ENCODE data around the gene COL2A1.

COL2A1 gene

DNA sequence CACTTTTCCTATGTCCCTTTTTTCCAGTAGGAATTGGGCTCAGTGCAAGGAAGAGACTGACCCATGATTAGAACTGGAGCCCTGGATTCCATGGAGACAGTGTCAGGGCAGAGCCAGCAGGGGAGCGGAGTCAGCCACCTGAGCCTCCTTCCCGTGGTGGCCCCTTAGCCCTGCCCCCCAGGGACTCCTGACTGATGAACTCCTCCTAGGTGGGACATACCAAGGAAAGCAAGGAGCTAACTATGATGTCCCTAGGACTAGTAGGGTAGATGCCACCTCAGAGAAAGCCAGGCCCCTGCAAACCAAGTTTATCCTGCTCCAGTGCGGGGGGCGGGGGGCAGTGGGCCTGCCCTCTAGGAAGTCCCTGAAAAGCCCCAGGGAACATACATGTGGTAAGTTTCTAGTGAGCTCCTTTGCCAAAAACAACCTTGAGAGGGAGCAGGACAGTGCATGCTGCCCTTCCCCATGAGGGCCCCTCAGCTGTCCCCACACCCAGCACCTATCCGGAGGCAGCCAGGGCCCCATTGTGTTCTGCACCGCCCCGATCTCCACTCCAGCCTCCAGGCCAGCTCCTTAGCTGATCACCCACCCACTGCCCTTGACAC lies 6.2 kb upstream of the COL2A1 start:
- DNase-seq = no peak

DNA sequence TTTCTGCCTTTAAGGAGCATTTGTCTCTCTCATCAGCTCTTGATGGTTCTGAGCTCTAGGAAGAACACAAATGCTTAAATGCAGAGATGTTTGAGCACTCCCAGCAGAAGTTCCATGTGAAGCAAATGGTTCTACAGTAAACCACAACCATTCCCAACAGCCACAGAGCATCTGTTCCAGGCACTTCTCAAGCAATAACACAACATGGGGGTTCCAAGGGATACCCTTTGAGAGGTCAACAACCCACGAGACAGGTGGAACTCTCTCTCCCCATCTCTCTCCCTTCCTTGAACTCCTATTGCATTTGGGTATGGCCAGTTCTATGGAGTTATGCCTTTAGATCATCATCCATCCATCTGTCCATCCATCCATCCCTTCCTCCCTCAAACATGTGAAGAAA lies 5.2 kb upstream of the COL2A1 start:
- no peak for DNase-seq

DNA sequence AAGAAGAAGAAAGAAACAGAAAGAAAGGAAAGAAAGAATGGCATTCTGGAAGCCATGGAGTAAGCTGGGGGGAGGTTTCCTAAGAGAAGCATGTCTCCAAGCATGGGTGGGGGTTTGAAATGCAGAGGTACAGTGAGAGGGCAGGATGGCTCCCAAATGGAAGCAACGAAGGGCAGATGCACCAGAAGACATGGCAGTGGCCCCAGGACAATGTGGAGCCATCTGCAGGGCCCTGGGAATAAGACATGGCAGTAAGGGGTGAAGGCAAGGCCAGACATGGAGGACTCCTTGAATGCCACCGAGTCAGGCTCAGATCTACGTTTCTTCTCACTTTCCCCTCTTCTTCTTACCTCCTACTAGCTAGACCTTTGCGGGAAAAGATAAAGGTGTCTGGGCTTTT lies 4.7 kb upstream of the COL2A1 start:
- DNase-seq = no peak

DNA sequence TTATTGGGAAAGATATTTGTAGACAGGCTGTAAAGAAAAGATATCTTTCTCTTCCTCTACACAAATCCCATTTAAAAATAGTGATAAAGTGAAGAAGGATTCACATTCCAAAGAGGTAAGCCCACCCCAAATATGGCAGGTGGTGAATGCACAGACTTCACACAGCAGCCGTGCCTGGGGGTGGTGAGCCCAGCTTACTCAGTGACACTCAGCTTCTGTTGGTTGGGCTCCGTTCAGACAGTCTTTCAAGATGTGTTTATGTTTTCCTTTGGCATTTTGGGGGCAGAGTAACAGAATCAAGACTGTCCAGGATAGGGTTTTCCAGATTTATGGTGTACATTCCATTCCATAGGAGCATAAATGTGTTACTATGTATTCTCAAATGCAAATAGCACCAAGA lies 4.1 kb upstream of the COL2A1 start:
- DNase-seq = no peak

DNA sequence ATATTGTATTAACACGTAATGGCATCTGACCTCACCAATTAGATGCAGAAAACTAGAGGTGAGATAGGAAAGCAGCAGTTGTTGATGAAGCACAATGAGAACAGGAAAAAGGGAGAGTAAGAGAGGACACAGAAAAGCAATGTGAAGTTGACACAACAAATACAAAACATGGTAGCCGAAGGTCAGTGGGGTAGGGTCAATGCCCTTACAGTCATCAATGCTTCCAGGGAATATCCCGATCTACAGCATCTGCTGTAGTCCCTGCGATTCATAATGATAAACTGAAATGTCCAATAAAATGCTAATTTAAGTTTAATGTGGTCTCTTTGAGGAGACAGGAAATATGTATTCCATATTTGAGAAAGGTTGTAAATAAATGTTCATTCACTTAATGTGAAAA lies 2.9 kb upstream of the COL2A1 start:
- no peak for DNase-seq

DNA sequence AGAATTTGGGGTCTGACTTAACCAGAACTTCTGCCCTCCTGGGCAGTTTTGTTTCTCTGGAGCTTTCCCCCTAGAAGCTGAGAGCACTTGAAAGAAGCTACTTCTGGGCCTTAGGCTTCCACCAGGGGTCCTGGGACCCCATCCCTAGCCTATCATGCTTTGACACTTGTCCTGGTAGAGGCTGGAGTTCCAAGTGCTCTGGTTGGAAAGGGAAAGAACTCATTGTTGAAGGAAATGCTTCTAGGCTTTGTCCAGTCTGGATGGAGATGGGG lies 1.4 kb upstream of the COL2A1 start:
- DNase-seq = no peak

DNA sequence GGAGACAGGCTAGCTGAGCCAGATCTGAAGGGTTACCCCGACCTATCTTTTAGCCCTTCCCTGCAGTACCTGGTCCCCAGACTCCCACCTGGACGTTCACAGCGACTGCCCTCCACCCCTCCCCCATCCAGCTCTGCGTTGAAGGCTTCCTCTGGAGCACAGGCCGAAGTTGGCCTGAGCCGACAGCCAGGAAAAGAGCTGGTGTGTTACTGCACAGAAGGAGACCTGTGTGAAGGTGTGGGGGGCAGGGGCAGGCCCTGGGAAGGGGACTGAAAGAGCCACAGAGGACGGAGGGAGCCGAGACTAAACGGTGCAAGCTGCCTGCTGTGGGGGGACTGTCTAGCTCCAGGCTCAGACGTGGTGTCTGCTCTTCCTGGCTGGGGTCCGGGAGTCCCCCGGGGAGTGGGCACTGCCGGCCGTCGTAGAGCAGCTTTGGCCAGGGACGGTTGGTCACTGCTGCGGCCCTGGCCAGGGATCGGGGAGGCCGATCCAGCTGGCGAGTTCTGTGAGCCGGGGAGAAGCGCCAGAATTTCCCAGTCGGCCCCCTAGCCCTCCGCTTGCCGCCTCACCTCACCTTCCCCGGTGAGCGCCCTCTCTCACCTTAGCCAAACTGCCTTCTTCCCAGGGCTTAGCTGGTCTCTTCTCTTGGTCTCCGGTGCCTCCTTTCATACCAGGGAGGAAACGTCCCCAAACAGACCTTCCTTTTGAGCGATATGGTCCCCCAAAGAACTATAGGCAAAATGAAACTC lies 899 bp upstream of the COL2A1 start:
- DNase-seq = no peak

DNA sequence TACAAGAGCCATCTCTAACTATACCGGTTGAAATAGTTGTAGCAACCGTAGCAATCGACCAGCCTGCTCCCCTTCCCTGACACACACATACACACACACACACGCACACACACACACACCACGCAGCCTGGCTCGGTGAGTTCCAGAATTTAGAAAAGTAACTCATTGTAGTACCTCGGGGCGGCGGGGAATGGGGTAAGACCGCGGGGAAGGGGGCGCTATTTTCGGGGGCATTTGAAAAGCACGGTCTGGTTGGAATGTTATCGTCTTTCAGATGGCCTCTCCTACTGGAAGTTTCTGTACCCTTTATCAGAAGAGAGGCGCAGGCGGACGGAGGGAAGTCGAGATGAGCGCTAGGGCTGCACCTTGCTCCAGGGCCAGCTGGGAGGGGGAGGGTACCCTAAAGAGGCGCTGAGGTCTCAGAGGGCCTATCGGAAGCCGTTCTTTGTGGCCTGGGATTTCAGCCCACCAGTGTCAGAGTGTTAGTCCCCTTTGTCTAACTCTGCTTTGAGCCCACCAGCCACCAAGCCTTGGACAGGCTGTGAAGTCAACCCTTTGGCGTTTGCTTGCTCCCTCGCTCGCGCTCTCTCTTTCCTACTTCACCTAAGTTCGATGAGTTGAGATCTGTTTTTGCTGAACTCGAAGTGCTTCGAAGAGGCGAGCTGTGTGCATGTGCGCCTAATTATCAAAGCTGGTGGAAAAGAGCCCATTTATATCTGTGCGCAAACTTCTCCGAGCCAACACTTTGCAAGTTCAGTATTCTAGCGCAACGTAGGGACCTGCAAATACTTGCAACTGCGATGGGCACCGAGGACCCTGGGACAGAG lies 837 bp downstream of the COL2A1 start:
- peak in 3 of 6 experiments; percentile 11 to 43 (median 27) for DNase-seq

DNA sequence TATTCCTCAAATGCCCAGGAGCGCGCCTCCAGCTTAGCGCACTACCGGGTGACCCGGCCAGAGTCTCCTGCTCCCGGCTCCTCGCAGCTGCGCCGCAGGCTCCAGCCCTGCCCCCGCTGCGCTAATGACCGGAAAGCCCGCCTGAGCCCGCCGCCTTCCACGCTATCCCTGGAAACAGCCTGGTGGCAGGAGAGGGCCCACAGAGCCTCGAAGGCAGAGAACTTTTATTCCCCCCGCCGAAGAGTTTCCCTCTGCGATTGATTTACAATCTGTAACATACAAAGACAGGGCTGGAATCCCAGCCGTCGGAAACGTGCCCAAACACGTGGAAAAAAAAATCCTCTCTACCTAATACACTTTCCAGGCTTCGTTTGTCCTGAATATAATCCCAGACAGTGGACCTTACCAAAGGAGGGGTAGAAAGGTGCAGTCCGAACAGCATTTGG lies 1.5 kb downstream of the COL2A1 start:
- no peak for DNase-seq

DNA sequence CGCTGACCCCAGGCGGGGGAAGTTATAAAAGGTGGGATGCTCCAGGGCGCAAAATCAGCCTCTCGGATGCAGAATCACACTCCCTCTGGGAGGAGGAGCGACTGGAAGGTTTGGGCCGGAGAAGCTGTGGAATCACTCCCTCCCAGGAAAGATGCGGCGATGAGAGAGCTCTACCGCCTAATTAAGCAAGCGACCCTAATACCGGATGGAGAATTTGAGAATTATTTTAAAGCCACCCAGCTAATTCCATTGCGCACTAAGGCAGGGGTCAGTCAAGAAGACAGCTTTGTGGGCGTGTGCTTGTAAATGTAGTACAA lies 1.9 kb downstream of the COL2A1 start:
- DNase-seq = no peak

DNA sequence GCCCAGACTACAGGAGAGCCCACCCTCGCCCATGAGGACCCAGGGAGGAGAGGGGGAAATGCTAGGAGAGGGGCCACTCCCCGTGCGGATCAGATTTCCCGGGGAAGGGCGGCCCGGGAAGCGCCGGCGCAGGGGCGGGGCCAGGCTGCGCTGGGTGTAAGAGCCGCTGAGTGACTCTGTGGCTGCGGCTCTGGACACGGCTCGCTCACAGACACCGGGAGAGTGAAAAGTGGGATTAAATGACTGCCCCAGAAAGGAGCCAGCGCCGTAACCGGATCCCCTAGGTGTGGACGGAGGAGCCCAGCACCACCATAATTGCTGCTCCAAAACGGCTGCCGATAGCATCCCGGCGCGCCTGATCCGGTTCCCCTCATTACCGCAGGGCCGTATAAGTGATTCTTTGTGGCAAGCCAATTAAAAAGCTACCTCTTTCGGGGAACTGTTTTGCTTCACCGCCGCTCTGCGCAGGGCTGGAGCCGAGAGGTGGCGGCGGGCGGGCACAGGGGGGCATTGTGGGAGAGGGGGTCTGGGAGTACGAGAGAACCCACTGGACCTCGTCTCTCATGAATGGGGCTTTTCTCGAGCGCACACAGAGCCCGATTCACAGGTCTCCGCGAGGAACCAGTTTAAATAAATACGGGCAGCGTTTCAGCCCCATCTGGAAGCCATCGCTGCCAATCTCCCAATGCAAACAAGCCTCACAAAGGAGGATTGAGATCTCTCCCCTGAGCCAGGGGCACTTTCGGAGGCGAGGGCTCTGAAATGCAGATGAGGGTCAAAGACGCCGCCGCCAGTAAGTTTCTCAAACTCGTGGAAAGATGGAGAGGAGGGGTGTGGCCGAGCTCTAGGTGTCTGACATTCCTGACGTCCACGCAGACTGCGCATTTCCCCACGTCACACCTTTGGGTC lies 2.5 kb downstream of the COL2A1 start:
- peak in 1 of 6 experiments; percentile 2 for DNase-seq

DNA sequence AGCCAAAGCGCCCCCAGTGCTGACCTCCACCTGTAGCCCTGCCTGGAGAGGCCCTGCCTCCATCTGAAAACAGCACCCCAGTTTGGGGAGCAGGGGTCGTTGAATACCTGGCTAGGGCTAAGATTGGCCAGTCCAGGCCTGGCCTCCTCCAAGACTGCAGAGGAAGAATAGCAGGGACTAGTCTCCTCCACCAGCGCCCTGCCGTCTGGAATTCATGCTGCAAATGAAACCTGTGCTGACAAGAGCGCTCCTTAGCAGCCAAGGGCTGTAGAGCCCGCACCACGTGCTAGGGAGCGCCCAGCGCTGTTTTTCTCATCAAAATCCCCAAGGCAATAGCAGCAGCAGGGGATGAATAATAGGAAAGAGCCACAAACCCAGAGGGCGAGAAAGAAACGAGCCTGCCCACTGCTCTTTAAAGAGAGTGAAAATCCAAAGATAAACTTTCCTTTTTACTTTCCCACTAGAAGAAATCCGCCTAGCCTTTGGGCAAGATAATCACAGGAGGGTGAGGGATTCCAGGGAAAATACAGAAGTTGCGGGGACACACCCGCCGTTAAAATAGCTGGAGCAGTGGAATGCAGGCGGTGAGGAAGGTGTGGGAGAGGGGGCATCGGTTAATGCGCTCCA lies 3.3 kb downstream of the COL2A1 start:
- no peak for DNase-seq

DNA sequence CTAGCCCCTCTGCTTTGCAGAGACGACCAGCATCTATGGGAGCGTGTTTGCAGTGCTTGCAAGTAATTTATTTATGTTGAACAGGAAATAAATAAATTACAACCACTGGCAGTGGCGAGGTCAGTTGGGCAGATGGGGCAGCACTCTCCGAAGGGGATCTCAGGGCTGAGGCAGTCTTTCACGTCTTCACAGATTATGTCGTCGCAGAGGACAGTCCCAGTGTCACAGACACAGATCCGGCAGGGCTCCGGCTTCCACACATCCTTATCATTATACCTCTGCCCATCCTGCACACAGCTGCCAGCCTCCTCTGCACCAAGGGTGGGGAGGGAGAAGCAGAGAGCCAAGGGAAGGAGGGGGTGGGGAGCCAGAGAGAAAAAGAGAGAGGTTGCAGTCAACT lies 4.5 kb downstream of the COL2A1 start:
- DNase-seq = no peak

DNA sequence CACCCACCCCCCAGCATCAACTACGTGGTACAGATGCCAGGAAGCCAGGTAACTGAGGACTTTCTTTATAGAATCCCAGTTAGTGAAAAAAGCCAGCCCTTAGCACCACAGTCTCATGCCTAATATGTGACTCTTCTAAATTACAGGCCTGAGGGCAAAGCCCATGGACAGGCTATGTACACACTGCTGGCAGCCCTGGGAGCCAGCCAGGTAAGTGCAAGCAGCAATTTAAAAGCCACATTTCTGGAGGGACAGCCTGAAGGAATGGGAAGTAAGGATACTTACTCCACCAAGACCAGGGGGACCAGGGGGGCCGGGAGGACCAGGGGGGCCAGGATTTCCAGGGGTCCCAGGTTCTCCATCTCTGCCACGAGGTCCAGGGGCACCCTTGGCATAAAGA lies 7.0 kb downstream of the COL2A1 start:
- DNase-seq = no peak

DNA sequence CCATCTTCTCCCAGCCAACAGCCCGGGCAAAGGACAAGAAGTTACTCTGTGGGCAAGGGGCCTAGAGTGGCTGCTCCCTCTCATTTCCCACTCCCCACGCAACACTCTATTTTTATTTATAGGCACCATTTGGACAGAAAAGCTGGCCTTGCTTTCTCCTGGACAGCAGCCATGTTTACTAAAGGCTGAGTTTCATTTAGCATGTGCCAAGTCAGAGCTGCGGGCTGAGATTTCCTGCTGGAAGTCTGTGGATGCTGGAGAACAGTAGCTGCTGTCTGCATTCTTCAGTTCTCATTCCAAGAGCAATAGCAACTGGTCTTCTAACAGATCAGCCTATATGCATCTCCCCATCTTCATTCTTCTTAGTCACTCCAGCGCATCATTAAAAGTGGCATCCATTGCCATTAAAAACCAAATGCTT lies 8.3 kb downstream of the COL2A1 start:
- DNase-seq = no peak

DNA sequence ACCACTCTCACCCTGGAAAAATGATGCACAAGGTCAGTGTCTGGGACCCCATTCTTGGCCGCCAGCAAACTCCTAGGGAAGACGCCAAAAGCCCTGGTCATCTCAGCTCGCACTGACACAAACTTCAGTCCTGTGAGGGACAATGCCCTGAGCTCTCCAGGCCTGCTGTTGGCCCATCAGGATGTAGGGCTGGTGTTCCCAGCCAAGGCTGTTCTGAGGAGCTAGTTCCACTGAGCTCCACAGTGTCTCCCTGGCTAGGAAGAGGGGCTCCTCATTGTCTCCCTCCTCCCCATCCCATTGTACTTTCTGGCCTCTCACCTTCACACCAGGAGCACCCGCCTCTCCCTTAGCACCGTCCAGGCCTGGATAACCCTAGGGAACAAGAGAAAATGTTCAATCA lies 10.8 kb downstream of the COL2A1 start:
- no peak for DNase-seq

DNA sequence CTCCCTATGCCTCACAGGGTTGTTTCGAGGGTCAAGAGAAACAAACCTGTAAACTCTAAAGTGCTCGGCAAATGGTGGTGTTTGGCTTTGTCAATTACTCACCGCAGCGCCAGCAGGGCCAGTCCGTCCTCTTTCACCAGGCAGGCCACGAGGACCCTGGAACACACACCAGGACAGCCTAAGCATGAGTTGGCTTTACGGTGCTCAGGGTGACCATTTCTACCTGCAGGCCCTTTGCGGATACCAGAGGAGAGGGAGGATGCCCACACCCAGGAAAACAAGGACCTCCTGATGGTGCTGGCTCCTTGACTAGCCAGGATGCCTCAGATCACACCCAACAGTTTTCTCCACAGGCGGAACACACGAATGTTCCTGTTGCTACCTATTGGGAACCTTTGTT lies 11.5 kb downstream of the COL2A1 start:
- DNase-seq = no peak

DNA sequence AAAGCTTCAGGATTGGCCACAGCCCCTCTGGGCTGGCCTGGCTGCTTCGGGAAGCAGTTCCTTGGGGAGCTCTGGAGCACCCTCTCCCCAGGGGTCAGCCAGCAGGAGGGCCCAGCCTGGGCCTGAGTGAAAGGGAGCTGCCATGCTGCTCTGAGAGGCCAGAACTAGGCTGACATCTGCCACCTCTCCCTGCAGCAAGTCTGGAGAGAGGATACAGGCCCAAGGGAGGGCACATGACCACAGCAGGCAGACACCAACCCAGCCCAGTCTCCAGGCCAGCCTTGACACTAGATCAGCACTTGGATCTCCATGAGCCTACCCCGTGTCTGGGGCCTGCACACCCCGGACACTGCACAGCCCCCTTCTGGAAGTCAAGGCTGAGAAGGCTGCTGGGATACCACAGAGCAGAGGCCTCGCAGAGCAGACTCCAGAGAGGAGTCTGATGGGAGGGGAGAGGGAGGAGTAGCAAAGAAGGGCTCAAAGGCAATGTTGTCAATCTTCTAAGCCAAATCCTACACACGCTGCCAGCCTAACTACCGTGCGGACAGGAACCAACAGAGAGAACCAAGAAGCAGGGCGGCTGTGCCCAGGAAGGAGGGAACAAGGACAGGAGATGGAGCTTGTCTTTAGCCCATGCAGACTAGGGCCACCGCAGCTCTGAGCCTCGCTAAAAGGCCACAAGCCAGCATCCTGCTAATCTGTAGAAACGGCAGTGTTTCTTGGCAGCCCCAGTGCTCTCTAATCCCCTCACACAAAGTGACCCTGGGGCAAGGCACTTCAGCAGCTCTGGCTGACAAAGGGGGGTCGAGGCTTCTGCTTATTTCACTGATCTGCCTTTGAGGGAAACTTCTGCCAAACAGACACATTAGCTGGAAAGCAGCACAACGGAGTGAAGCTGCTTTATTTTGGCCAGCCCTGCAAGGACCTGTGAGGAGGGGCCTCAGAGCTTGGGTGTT lies 12.9 kb downstream of the COL2A1 start:
- no peak for DNase-seq

DNA sequence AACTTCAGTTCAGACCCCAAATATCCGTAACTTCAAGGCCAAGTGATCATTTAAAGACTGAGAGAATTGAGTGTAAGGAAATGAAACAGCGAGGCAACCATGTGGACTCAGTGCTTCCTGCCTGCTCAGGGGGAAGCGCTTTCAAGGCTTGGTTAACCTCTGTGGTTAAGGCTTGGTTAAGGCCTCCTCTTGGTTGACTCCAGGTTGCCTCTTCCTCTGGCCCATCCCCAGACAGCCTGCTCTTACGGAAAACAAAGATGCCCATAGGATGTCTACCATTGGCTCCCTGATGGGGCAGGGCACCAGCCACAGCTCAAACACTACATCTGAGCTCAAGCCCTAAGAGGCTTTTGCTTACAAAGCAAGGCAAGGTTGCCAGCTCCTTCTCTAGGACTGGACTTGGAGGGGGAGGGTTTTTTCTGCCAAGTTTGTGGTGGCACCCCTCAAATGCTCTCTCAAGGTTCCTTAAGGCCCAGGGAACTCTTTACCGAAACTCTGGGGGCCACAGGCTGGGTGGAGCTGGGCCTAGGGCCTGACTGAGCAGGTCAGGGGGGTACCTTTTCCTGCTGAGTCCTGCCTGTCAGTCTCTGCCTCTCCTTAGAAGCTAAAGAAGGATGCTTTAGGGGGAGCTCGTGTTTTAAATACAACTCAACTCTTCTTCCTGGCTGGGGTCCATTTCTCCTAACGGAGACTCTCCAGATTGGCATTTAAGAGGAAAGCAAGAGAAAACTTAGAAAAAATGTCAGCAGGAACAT lies 13.7 kb downstream of the COL2A1 start:
- peak in 4 of 6 experiments; percentile 22 to 72 (median 67) for DNase-seq

DNA sequence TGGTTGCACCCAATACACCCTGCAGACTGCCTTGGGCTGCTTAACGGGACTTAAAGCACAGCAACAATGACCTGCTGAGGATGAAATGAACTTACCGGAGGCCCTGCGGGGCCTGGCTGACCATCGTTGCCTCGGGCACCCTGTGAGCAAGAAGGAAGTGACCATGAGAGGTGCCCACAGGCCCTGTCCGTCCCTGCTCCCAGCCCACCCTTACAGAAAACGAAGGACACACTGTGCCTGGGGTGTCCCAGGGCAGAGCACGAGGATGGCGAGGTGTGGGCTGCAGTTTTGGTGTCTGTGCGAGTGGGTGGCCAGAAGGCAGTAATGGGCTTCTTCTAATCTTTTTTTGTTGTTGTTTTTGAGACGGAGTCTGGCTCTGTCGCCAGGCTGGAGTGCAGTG lies 14.6 kb downstream of the COL2A1 start:
- no peak for DNase-seq

DNA sequence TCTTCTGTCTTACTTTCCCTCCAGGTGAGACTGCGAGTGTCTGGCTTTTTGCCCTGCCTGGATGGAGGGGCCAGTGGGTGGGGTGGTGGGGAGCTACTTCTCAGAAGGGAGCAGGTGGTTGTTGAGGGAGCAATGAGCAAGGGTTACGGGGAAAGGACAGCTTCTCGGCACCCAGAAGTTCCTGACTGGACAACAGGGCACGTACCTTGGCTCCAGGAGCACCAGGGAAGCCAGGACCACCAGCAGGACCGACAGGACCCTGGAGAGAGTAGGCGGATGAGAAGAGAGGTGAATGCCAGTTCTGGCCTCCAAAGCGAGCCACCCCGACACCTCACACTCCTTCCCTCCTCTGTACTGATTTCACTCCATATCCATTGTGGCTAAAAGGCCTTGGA lies 15.3 kb downstream of the COL2A1 start:
- no peak for DNase-seq

Data from stimulated activated naive CD4-positive, alpha-beta T cell (primary cell).